Skeletal muscle satellite cell (primary cell): ENCODE results near the gene EFCC1.

ENCODE experiments used
- H3K27me3 ChIP-seq: 2 replicates; pipeline ENCODE4 v1.7.0; 2013; ENCODE audit warnings: low read length; ENCODE audit not compliant: control insufficient read depth, insufficient read depth
- H3K36me3 ChIP-seq: 2 replicates; pipeline ENCODE4 v1.7.0; 2013; ENCODE audit warnings: mild to moderate bottlenecking, control low read depth, low read length; ENCODE audit not compliant: insufficient read depth
- H3K4me1 ChIP-seq: 2 replicates; pipeline ENCODE4 v1.7.0; 2013; ENCODE audit warnings: low read length; ENCODE audit not compliant: control insufficient read depth, insufficient read depth
- H3K4me2 ChIP-seq: 2 replicates; pipeline ENCODE4 v1.7.0; 2013; ENCODE audit warnings: mild to moderate bottlenecking, low read length
- H3K4me3 ChIP-seq: 2 replicates; pipeline ENCODE4 v1.7.0; 2013; ENCODE audit warnings: low read length
- H3K9ac ChIP-seq: 2 replicates; pipeline ENCODE4 v1.7.0; 2013; ENCODE audit warnings: mild to moderate bottlenecking, low read depth, low read length, moderate library complexity
- H3K9me3 ChIP-seq: replicated peaks from 2 replicates; pipeline ENCODE4 v1.7.0; 2013; ENCODE audit warnings: mild to moderate bottlenecking, control low read depth, low read length

Gene EFCC1

DNA sequence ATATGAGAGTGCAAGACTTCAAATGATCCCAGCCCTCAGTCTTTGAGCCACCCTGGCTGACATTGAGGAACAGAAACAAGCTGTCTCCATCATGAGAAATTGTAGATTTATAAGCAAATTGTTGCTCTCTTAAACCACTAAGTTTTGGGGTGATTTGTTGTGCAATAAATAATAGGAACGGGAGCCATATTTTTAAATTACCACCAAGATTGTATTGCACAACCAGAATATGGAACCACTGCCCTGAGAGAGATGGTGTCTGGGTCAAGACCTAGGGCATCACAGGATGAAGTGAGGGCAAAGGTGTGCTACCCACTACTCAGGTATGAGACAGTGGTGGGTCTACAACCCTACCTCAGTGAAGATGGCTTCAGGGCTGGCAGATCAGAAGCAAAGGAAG is 4.9 kb upstream of the EFCC1 start:
- Histone ChIP-seq H3K36me3 (no peaks in the 10 kb centered on the region), H3K9me3 (no peaks in the 10 kb centered on the region), H3K27me3 (peaks cover 90% of the 10 kb centered on the region), H3K4me2 (no peak overlapping the region), H3K4me1 (peaks cover 10% of the 10 kb centered on the region), H3K4me3 (no peak overlapping the region), H3K9ac (no peak overlapping the region)

DNA sequence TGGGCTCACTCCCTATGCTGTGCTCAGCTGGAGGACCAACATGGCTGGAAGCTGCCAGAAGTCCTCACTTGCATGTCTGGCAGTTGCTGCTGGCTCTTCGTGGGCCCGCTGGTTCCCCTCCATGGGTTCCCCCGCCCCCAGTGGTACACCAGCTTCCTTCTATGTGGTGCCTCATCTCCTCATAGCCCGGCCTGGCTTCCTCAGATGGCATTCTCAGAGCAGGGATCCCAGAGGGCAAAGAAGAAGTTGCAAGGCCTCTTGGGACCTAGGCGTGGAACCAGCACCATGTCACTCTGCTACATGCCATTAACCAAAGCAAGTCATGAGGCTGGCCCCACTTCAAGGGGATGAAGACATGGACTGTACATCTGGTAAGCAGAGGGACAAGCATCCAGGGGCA is 4.4 kb upstream of the EFCC1 start:
- no peak overlapping the region for H3K4me3 ChIP-seq
- H3K4me1 ChIP-seq: peaks cover 10% of the 10 kb centered on the region
- H3K36me3 ChIP-seq: no peaks in the 10 kb centered on the region
- no peak overlapping the region for H3K4me2 ChIP-seq
- H3K9me3 ChIP-seq: no peaks in the 10 kb centered on the region
- H3K9ac ChIP-seq: no peak overlapping the region
- H3K27me3 ChIP-seq: peaks cover 91% of the 10 kb centered on the region

- Histone ChIP-seq H3K4me2 (no peak overlapping the region), H3K36me3 (no peaks in the 10 kb centered on the region), H3K4me1 (peaks cover 10% of the 10 kb centered on the region), H3K4me3 (no peak overlapping the region), H3K9me3 (no peaks in the 10 kb centered on the region), H3K27me3 (peaks cover 96% of the 10 kb centered on the region), H3K9ac (no peak overlapping the region)
These were observed 3.5 kb upstream of the EFCC1 start for GRCh38 chr3:128997486-128998133.

DNA sequence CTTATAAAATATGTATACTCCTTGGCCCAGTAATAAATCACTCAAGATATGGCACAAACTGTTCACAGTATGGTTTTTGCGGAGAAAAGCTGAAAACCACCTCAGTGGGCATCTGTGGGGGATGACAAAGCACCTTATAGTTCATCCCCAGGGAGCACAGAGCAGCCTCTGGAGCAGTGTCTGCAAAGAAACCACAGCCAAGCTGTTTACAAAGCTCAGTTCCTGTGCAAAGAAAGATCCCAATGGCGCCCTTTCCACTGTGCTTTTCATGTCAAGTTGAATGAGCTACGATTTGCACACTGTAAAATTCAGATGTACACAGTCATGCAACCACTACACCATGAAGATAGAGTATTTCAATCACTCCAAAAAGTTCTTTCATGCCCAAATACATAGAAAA is 2.5 kb upstream of the EFCC1 start:
- Histone ChIP-seq H3K4me1 (peaks cover 9% of the 10 kb centered on the region), H3K9ac (no peak overlapping the region), H3K36me3 (no peaks in the 10 kb centered on the region), H3K4me3 (no peak overlapping the region), H3K9me3 (no peaks in the 10 kb centered on the region), H3K4me2 (no peak overlapping the region), H3K27me3 (peaks cover 97% of the 10 kb centered on the region)

- Histone ChIP-seq H3K36me3 (no peaks in the 10 kb centered on the region), H3K4me1 (peaks cover 6% of the 10 kb centered on the region), H3K9me3 (no peaks in the 10 kb centered on the region), H3K27me3 (peaks cover 93% of the 10 kb centered on the region), H3K4me3 (no peak overlapping the region), H3K4me2 (no peak overlapping the region), H3K9ac (no peak overlapping the region)
These were observed 2.0 kb upstream of the EFCC1 start for GRCh38 chr3:128999102-128999501.

DNA sequence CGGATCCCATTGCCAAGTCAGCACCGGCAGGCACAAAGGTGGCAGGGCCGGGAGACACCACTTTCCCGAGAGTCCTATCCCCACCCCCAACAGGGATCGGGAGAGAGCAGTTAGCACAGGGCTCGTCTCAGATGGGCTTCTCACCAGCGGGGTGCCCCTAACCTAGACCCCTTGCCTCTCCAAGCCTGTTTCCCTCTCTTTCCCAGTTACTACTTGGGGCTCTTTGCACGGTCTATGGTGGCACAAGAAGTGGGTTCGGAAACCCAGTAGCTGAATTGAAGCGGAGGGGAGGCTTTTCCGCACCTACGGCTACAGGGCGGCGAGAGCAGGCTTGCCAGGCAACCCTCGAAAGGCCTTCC is 383 bp upstream of the EFCC1 start:
- H3K9me3 ChIP-seq: no peaks in the 10 kb centered on the region
- peak overlapping the region; percentile 74 for H3K4me2 ChIP-seq
- H3K27me3 ChIP-seq: peaks cover 87% of the 10 kb centered on the region
- H3K9ac ChIP-seq: no peak overlapping the region
- peaks cover 3% of the 10 kb centered on the region for H3K4me1 ChIP-seq
- peak overlapping the region; percentile 42 for H3K4me3 ChIP-seq
- no peaks in the 10 kb centered on the region for H3K36me3 ChIP-seq

GRCh38 chr3:129001806-129002572 is 885 bp downstream of the EFCC1 start:
- Histone ChIP-seq H3K4me1 (peaks cover 3% of the 10 kb centered on the region), H3K9ac (no peak overlapping the region), H3K27me3 (peaks cover 83% of the 10 kb centered on the region), H3K4me2 (peak overlapping the region; percentile 74), H3K4me3 (peak overlapping the region; percentile 42), H3K9me3 (no peaks in the 10 kb centered on the region), H3K36me3 (no peaks in the 10 kb centered on the region)

DNA sequence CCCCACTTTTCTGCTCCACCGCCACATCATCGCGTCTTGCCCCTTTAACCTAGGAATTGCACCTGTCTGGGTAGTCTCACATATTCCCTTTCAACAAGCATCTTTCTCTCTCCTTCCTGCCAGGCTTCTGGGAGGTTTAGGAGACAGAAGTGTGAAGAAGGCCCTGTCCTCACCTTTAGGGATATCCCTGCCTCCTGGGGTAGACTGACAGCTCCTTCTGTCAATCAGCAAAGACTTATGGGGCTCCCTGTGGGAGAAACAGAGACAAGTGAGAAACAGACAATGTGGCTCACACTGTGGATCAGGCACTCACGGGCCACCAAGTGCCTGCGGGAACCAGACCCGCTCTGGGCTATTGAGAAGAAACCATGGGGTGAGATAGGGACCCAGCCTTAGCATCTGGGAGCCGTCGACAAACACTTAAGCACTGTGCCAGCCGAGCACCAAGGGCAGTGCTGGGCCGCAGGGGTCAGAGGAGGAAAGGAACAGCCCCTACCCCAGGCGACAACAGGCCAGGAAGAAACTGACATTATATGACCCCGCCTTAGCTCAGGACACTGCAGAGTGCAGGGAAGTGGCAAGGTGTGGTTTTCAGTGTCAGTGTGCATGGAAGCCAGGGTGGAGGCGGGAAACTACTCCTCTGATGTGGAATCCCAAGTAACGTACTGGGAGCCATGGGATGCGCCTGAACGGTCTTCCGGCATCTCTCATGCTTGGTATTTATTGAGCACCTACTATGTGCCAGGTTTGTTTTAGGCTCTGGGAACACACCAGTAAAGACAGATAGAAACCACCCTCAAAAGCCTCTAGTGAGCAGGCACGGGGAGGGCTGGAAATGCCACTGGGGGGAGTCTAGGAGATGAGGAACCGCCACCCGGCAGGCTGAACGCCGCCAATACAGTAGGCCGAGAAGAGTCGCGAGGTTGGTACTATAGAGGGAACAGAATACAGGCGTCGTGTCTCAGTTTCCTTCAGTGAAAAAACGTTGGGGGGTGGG is 1.8 kb downstream of the EFCC1 start:
- no peak overlapping the region for H3K4me2 ChIP-seq
- H3K4me1 ChIP-seq: peaks cover 3% of the 10 kb centered on the region
- no peaks in the 10 kb centered on the region for H3K36me3 ChIP-seq
- peaks cover 83% of the 10 kb centered on the region for H3K27me3 ChIP-seq
- H3K9me3 ChIP-seq: no peaks in the 10 kb centered on the region
- H3K4me3 ChIP-seq: no peak overlapping the region
- H3K9ac ChIP-seq: no peak overlapping the region

GRCh38 chr3:129003578-129004112 is 2.5 kb downstream of the EFCC1 start:
- H3K36me3 ChIP-seq: no peaks in the 10 kb centered on the region
- H3K27me3 ChIP-seq: peaks cover 76% of the 10 kb centered on the region
- H3K9me3 ChIP-seq: no peaks in the 10 kb centered on the region
- H3K4me1 ChIP-seq: peaks cover 3% of the 10 kb centered on the region
- H3K4me2 ChIP-seq: no peak overlapping the region
- H3K9ac ChIP-seq: no peak overlapping the region
- no peak overlapping the region for H3K4me3 ChIP-seq

- Histone ChIP-seq H3K9me3 (no peaks in the 10 kb centered on the region), H3K36me3 (no peaks in the 10 kb centered on the region), H3K9ac (no peak overlapping the region), H3K4me1 (peaks cover 3% of the 10 kb centered on the region), H3K4me2 (no peak overlapping the region), H3K4me3 (no peak overlapping the region), H3K27me3 (peaks cover 75% of the 10 kb centered on the region)
These were observed 3.7 kb downstream of the EFCC1 start for GRCh38 chr3:129004639-129005295.
